Measurements from ENCODE around the gene AADACL2.
"Not testable (repeated sequence)": the region's sequence is repeated elsewhere in the genome, so short reads cannot be mapped to it uniquely, and the experiment has no call there.

Gene AADACL2, protein sequence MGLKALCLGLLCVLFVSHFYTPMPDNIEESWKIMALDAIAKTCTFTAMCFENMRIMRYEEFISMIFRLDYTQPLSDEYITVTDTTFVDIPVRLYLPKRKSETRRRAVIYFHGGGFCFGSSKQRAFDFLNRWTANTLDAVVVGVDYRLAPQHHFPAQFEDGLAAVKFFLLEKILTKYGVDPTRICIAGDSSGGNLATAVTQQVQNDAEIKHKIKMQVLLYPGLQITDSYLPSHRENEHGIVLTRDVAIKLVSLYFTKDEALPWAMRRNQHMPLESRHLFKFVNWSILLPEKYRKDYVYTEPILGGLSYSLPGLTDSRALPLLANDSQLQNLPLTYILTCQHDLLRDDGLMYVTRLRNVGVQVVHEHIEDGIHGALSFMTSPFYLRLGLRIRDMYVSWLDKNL

DNA sequence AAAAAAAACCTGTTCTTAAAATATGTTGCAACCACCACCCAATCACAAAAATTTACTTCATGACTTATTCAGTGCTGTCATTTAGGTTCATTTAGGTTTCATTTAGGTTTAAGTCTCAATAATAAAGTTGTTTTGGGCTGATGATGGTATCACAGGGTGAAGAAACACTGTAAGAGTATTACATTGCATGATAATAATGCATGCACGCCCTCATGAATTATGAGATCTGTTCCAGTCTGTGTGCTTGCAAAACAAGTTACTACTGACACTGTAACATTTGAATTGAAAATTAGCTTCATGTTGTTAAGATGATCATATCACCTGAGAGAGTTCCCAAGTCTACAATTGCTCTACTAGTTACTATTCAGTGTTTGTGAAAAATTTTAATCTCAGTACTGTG lies at the start of gene AADACL2:
Gene AADACL2, plus strand, starts transcription at position 315 of the 400 bp plus-strand sequence. CDS start 109 bp downstream, outside the sequence.
- DNase-seq (ENCODE audit: low read depth in 2 of 2), result no peak

- no peak for DNase-seq (ENCODE audit: low read depth in 2 of 2)
These were observed 49.6 kb upstream of the AADACL2 start for GRCh38 chr3:151684094-151684493.

- no peak for DNase-seq (ENCODE audit: low read depth in 2 of 2)
These were observed 47.5 kb upstream of the AADACL2 start for GRCh38 chr3:151686257-151686656.

- no peak for DNase-seq (ENCODE audit: low read depth in 2 of 2)
These were observed 46.7 kb upstream of the AADACL2 start for GRCh38 chr3:151687076-151687475.

GRCh38 chr3:151688571-151688970 lies 45.2 kb upstream of the AADACL2 start:
- DNase-seq (ENCODE audit: low read depth in 2 of 2), result no peak

DNA sequence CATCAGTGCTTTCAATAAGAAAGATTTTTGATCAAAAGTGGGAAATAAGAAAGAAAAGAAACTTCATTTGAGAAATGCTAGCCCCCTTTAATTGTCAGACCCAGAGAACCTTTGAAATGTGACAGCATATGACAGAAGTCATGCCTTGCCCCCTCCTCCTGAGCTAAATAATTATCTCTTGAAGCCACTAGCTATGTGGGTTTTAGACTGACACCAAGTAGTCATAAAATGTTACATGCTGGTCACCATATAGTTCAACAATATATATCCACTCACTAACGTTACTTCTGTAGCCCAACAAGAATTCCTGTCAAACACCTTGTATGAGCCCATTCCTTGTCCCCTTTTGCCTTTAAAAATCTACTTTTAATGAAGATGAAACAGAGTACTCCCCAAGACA lies 43.1 kb upstream of the AADACL2 start:
- no peak for DNase-seq (ENCODE audit: low read depth in 2 of 2)

DNA sequence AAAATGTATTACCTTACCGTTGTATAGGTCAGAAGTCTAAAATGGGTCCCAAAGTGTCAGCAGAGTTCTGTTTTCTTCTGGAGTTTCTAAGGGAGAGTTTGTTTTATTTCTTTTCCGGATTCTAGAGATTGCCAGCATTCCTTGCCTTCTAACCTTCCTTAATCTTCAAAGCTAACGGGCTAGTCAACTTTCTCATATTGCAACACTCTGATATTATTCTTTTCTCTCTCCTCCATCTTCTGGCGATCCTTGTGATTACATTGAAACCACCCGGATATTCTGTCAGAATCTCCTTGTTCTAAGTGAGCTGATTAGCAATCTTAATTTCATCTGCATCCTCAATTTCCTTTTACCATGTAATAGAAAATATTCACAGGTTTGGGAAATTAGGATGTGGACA lies 36.2 kb upstream of the AADACL2 start:
- no peak for DNase-seq (ENCODE audit: low read depth in 2 of 2)

DNA sequence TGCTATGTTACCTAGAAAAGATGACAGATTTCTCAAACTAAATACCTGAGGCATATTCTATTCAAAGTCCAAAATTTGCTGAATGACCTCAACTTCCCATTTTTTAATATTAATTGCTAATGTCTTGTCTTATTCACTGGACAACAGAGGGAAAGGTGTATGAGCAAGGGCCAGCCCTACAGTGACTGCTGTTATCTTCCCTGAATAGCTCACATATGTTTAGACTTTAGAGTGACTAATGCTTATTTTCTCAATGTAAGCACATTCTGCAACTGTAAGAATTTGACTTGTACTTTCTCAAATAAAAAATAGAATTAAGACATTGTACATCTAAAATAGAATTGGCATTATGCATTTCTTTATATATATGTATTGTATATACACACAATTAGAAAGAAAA lies 26.5 kb upstream of the AADACL2 start:
- no peak for DNase-seq (ENCODE audit: low read depth in 2 of 2)

DNA sequence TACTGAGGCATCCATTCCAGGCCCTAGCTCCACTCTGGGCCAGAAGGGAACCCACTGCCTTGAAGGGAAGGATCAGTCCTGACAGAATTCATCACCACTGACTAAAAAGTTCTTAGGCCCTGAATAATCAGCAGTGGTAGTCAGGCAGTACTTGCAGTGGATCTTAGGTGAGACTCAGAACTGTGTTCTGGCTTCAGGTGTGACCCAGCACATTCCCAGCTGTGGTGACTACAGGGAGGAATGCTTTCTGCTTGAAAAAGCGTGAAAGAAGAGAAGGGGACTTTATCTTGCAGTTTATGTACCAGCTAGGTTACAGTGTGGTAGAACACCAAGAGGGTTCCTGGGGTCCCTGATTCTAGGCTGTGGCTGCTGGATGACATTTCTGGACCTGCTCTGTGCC lies 24.9 kb upstream of the AADACL2 start:
- DNase-seq (ENCODE audit: low read depth in 2 of 2), result no peak

DNA sequence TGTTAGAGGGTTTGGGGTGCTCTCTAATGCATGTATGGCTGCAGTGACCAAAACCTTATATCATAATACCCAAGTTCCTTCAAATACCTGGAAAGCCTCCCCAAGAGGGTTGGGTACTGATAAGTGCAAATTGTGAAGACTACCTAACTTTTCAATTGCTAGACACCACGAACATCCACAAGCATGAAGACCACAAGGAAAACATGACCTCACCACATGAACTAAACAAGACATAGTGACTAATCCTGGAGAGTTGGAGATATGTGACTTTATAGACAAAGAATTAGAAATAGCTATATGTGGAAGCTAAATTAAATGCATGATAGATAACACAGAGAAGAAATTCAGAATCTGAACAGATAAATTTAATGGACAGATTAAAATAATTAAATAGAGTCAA lies 23.9 kb upstream of the AADACL2 start:
- no peak for DNase-seq (ENCODE audit: low read depth in 2 of 2)

DNA sequence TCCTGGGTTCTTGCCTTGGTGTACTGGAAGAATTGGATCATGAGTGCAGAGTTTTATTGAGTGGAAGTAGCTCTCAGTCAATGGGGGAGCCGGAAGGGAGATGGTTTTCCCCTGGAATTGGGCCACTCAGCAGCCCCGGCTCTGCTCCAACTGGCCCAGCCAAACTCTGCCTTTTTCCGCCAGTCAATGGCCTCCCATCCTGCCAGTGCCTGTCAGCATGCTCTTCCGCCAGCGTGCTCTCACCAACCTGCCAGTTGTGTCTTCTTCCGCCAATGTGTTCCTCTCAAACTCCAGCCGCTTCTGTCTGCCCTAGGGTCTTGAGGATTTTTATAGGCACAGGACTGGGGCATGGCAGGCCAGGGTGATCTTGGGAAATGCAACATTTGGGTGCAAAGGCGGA lies 12.4 kb upstream of the AADACL2 start:
- no peak for DNase-seq (ENCODE audit: low read depth in 2 of 2)

- no peak for DNase-seq (ENCODE audit: low read depth in 2 of 2)
These were observed 10.9 kb upstream of the AADACL2 start for GRCh38 chr3:151722856-151723255.

DNA sequence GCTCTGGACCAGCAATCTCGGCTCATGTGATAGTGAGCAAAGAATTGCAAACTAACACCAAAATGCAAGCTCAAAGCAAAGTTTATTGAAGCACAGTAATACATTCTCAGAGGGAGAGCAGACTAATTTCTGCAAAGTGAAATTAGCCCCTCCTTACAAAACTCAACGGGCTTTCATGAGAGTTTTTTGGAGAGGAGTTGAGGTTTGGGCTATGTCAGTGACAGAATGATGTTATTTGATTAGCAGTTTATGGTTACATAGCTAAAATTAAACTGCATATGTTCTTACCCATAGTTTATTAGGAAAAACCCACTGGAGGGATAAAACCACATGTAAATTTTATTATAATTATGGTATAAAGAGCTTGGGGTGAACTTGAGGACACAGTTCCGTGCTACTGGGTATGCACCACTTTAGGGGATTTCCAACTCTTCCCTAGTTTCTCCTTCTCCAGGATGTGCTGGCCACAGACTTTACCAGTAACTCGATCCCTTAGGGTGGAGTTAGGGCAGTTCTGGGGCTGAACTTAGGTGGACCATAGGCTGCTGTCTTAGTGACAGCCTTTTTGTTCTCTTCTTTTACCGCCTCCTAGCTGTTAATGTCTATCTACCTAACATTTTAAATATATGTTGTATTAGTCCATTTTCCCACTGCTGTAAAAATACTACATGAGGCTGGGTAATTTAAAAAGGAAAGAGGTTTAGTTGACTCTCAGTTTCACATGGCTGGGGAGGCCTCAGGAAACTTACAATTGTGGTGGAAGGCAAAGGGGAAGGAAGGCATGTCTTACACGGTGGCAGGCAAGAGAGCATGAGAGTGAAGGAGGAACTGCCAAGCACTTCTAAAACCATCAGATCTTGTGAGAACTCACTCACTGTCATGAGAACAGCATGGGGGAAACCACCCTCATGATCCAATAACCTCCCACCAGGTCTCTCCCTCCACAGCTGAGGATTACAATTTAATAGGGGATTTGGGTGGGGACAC lies 8.9 kb upstream of the AADACL2 start:
- DNase-seq (ENCODE audit: low read depth in 2 of 2), result no peak

DNA sequence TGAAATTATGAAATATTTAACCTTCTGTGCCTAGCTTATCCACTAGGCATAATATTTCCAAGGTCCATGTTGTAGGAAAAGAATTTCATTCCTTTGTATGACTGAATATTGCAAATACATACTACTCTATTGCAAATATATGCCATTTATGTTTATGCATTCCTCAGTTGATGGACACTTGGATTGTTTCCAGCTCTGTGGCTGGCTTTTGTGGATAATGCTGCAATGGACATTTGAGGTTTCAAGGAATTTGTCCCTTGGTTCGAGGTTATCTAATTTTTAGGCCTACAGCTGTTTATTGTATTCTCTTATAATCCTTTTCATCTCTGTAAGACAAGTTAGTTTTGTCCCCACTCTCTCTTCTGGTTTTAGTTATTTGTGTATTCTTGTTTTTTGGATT lies 7.7 kb upstream of the AADACL2 start:
- DNase-seq (ENCODE audit: low read depth in 2 of 2), result no peak

DNA sequence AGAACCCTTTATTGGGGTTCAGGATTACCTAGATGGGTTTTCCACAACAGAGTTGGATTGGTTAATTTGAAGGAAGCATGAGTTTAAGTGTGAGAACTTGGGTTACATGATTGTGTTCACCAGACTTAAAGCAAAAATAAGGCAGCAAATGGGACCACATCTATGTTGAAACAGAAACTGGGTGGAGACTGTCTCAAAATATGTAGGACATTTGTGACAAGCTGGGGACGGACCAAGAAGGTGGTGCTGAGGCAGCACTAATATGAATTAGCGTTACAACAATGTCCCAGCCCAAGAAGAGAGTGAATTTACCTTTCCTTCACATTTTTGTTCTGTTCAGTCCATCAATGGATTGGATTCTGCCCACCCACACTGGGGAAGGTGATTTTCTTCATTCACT lies 866 bp upstream of the AADACL2 start:
- no peak for DNase-seq (ENCODE audit: low read depth in 2 of 2)

GRCh38 chr3:151740581-151740980 lies 6.9 kb downstream of the AADACL2 start:
- no peak for DNase-seq (ENCODE audit: low read depth in 2 of 2)

GRCh38 chr3:151743855-151744254 lies 10.1 kb downstream of the AADACL2 start:
- no peak for DNase-seq (ENCODE audit: low read depth in 2 of 2)

DNA sequence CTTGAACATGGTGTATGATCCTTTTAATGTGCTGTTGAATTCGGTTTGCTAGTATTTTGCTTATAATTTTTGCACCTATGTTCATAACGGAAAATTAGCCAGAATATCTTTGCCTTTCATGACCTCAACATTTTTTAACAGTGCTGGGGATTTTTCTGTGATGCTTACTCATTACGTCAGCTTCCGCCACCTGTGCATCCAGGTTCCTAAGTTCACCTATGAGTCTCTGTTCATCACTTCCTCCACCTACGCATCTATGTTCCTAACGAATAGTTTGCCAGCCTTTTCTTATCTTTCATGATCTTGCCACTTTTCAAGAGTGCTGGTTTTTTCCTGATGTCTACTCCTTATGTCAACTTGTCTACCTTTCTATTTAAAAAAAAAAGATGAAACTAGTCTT lies 16.5 kb downstream of the AADACL2 start:
- no peak for DNase-seq (ENCODE audit: low read depth in 2 of 2)

DNA sequence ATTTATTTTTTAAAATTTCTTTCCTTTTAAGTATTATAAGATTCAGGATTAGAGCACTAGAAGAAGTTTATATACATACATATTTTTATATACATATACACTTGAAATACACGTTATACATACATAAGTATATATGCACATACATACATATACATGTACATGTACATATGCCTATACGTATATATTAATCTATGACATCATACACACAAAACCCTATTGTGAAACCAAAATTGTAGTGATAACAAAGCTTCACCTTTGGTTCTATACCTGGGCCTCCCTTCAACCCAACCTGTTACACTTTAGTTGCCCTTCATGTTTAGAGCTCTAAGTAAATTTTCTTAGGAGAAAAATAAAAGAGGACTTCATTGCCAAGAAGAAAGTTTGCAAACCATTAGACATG lies 17.0 kb downstream of the AADACL2 start:
- no peak for DNase-seq (ENCODE audit: low read depth in 2 of 2)

GRCh38 chr3:151751161-151751560 lies 17.4 kb downstream of the AADACL2 start:
- DNase-seq (ENCODE audit: low read depth in 2 of 2), result no peak

GRCh38 chr3:151753846-151754245 lies 20.1 kb downstream of the AADACL2 start:
- no peak for DNase-seq (ENCODE audit: low read depth in 2 of 2)

DNA sequence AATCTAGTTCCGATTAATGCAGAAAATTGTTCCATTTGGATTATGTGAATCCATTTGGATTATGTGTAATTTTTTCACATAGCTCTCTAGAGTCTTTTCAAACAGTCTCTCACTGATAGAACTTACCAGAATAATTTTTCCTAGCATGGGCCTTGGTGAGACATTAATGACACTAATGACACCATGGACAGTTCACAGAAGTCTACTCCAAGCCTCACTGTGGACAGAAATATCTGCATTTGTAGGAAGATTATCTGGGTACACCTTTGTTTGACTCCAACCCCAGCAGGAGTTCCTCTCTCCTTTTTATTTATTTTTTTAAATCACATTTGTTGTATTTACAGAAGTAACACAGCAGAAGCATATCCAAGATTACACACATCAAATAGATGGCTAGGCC lies 27.9 kb downstream of the AADACL2 start:
- DNase-seq (ENCODE audit: low read depth in 2 of 2), result no peak

GRCh38 chr3:151764699-151765098 lies 31.0 kb downstream of the AADACL2 start:
- not testable (repeated sequence) for DNase-seq (ENCODE audit: low read depth in 2 of 2)

Data from stimulated activated CD4-positive, alpha-beta T cell treated with anti-CD3 and anti-CD28 coated beads, Interleukin-1b, Interleukin-23, amount 100 ng/mL, for 4 hours (primary cell).